RKO (cell line): Measurements from ENCODE around the gene TRIM71.
"Not testable (repeated sequence)": the region's sequence is repeated elsewhere in the genome, so short reads cannot be mapped to it uniquely, and the experiment has no call there.

ENCODE experiments used
- DNase-seq: peaks from one replicate; pipeline ENCODE4 v3.0.0-alpha.2; 2016; ENCODE audit warnings: low spot score

The TRIM71 gene

GRCh38 chr3:32842987-32843386 lies 25.2 kb downstream of the TRIM71 start:
- no peak for DNase-seq

- no peak for DNase-seq
Measured at GRCh38 chr3:32843510-32844321, 25.9 kb downstream of the TRIM71 start.

GRCh38 chr3:32844322-32844654 lies 26.5 kb downstream of the TRIM71 start:
- no peak for DNase-seq

GRCh38 chr3:32844914-32845313 lies 27.1 kb downstream of the TRIM71 start:
- no peak for DNase-seq

GRCh38 chr3:32845546-32845945 lies 27.7 kb downstream of the TRIM71 start:
- not testable (repeated sequence) for DNase-seq

GRCh38 chr3:32847045-32847444 lies 29.2 kb downstream of the TRIM71 start:
- DNase-seq: not testable (repeated sequence)

- DNase-seq: no peak
Measured at GRCh38 chr3:32847528-32847927, 29.7 kb downstream of the TRIM71 start.

GRCh38 chr3:32848215-32848614 lies 30.4 kb downstream of the TRIM71 start:
- no peak for DNase-seq

GRCh38 chr3:32849046-32849445 lies 31.2 kb downstream of the TRIM71 start:
- DNase-seq: no peak

GRCh38 chr3:32850226-32850625 lies 32.4 kb downstream of the TRIM71 start:
- DNase-seq: no peak

- DNase-seq: no peak
Measured at GRCh38 chr3:32850636-32851035, 32.8 kb downstream of the TRIM71 start.

GRCh38 chr3:32852146-32852545 lies 34.3 kb downstream of the TRIM71 start:
- no peak for DNase-seq

- DNase-seq: no peak
Measured at GRCh38 chr3:32855350-32855953, 37.7 kb downstream of the TRIM71 start.

GRCh38 chr3:32856355-32856889 lies 38.6 kb downstream of the TRIM71 start:
- DNase-seq: peak; percentile 4

GRCh38 chr3:32856901-32857507 lies 39.2 kb downstream of the TRIM71 start:
- DNase-seq: no peak

- DNase-seq: no peak
Measured at GRCh38 chr3:32857921-32858320, 40.1 kb downstream of the TRIM71 start.

GRCh38 chr3:32859604-32860237 lies 41.9 kb downstream of the TRIM71 start:
- no peak for DNase-seq

GRCh38 chr3:32860499-32860898 lies 42.7 kb downstream of the TRIM71 start:
- no peak for DNase-seq

GRCh38 chr3:32861681-32862080 lies 43.9 kb downstream of the TRIM71 start:
- DNase-seq: no peak

GRCh38 chr3:32862247-32862935 lies 44.6 kb downstream of the TRIM71 start:
- DNase-seq: no peak

GRCh38 chr3:32862936-32863487 lies 45.2 kb downstream of the TRIM71 start:
- no peak for DNase-seq

- DNase-seq: no peak
Measured at GRCh38 chr3:32865383-32865782, 47.6 kb downstream of the TRIM71 start.
